Right lung (tissue), 5 donors: Measurements from ENCODE around the gene GALNT7. TPM values are rescaled to one million over a fixed set of nuclear protein-coding genes. Genes with fewer than 3 reads are reported as not detected.

ENCODE experiments used
- DNase-seq, 2 donors: peaks; one replicate each; pipeline ENCODE4 v3.0.0-alpha.2; 2013
- polyA plus RNA-seq, 5 donors: library from polyadenylated mRNA; unstranded; fragments of 120-200 nt; gene quantifications; one replicate each; pipeline versions ENCODE4 v1.2.1 to v1.2.3, GENCODE V29; 2013; ENCODE audit warnings: inconsistent platforms in 1 of 5, low replicate concordance in 1 of 5; ENCODE audit not compliant: insufficient read length in 5 of 5, insufficient read depth in 1 of 5

The GALNT7 gene
- polyA plus RNA-seq, 5 donors, result 27.8 to 47.1 (median 37.0) TPM

DNA sequence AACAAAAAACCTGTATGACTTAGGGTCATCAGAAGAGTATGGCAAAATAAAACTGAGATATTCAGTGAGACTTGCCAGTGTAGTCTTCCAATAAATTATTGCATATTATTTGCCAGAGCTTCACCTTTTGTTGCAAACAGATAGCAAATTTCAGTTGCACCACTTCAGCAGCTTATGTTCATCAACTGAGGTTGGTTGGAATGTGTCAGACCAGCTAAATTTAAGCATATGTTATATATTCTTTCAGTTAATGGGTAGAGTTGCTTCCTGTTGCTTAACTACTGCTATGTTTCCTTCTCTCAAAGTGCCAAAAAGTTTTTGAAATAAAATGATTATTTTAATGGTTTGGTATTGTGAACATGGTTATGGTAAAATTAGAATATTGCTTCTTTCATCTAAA is 61.5 kb downstream of the GALNT7 start:
- no peak for DNase-seq

- no peak for DNase-seq
These were observed 63.3 kb downstream of the GALNT7 start for GRCh38 chr4:173231916-173232315.

- no peak for DNase-seq
These were observed 65.2 kb downstream of the GALNT7 start for GRCh38 chr4:173233857-173234256.

DNA sequence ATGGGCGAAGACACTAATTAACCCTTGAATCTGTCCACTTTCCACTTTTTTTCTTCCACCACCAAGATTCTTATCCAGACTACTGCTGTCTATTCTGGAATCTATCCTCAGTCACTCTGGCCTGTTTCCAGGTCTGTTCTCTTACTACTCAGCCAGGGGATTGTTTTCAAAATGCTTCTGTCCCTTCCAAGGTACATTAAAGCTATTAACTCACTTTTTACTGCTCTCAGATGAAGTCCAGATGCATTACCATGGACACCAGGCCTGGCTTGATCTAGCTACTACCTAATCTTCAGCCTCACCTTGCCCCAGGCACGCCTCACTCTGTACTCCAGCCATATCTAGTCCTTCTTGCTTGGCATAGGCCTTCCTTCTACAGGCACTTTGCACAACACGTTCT is 66.4 kb downstream of the GALNT7 start:
- DNase-seq, result no peak

DNA sequence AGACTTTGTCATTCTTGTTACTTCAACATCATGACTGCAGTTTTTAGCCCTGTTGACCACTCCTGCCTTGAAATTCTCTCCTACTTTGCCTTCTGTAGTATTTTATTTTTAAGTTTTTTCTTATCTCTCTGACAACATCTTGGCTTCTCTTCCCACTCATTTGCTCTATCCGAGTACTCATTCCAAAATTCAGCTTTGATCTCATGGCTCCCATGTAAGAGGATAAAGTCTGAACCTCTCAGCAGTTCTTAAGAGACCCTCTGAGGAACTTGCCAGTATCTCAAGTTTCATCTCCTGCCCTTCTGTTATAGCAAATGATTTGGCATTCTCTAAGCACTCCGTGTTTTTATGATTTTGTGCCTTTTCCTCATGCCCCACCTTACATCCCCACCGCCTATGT is 67.7 kb downstream of the GALNT7 start:
- DNase-seq, result no peak

DNA sequence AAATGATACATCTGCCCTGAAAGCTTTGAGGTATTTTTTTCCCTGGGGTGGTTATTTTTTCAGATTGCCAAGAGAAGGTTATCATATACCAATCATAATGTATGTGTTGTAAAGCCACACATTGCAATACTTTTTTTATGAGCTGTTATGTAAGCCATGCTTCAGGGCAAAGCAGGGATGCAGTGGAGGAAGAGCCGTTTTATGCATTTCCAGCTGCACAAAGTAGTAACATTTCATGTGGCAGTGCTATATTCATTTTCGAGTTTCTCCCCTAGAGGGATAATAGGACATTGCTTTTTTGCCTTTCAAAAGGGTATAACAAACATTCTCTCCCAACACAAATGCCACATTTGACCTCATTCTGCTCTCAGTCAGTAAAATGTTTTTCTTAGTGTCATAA is 68.5 kb downstream of the GALNT7 start:
- no peak for DNase-seq

DNA sequence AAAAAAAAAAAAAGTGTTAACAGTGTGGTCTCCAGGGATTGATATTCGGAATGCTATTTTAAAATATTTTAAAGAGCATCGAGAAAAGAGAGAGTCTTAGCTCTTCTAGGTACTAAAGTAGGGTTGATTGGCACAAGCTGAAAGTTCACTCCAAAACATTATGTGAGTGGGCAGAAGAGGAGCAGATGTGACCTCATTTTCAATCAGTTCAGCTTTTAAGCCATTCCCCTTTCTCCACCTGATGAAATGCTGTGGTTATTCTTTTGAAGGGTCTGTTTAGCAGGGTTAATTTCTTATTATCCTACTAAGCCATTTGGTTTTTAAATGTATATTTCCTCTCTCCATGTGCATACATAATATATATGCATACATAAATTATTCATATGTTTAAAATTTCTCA is 69.2 kb downstream of the GALNT7 start:
- no peak for DNase-seq

GRCh38 chr4:173240696-173241095 is 72.1 kb downstream of the GALNT7 start:
- no peak for DNase-seq

DNA sequence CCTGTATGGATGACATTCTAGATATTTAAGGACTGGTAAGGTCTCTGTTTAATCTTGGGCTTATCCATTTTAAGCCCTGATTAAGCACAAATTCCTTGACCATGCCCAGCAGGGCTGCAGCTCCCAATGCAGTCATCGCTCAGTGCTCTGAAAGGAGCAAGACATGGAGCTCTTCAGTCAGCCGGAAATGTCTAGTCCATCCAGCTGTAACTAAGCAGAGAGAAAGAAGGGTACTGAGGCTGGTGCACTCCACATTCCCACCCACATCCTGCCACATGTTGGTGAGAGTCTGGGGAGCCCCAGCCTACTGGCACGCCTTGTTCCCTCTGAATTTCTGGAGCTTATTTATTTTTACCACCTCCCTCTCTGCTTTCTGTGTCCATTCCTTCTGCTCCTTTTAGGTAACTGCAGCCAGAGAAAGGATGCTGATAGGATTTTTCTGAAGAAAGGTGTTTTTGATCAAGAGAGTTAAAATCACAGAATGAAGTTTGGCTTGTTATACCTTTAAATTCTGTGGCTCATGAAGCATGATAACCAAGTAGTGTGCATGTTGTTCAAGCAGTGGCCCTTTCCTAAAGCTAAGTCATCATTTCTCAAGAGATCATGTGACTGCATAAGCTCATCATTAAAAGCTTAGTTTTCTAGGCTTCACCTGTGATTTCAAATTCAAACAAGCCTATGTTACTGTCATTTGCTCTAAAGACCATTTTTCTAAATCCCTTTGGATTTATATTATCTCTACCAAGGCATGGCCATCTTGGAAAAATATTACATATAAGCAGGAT is 74.0 kb downstream of the GALNT7 start:
- DNase-seq, result no peak

DNA sequence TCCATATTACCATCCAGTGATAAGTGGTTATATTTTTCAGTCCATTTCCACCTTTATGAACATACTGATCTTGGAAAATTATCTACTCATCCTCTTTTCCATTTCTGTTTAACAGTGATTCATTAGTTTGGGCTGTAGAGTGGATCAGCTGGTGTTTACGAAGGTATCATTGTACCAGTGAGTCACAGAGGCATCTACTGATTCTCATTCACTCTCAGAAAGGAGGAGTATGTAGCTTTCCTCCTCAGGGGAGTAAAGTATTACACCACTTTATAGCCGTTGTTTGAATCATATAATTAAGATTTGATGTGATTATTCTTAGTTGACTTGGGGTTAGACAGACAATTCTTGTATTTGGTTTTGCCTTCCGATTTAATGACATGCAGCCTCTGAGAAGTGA is 74.7 kb downstream of the GALNT7 start:
- no peak for DNase-seq

DNA sequence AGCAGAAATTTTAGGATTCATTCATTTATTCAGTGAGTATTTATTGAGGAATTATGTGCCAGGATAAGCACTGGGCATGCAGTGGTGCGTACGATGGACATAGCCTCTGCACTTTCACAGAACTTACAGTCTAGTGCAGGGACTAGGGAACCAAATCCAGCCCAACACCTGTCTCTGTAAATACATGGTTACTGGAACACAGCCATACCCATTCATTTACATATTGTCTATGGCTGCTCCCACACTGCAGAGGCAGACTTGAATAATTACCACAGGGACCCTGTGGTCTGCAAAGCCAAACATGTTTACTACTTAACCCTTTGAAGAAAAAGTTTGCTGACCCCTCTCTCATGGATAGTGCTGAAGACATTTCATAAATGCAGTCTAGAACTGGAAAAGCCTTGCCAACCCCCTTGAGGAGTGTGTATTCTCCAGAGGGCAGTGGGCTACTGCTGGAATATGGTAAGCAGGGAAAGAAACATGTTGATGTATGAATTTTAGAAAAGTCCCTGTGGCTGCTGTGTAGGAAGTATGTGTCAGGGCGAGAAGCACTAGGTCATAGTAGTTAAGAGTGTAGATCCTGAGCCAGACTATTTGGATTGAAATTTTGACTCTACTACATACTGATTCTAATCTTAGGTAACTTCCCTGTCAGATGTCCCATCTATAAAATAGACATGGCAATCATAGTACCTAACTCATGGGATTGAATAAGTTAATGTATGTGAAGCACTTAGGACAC is 75.5 kb downstream of the GALNT7 start:
- DNase-seq, result no peak

- DNase-seq, result no peak
These were observed 77.3 kb downstream of the GALNT7 start for GRCh38 chr4:173245952-173246351.

DNA sequence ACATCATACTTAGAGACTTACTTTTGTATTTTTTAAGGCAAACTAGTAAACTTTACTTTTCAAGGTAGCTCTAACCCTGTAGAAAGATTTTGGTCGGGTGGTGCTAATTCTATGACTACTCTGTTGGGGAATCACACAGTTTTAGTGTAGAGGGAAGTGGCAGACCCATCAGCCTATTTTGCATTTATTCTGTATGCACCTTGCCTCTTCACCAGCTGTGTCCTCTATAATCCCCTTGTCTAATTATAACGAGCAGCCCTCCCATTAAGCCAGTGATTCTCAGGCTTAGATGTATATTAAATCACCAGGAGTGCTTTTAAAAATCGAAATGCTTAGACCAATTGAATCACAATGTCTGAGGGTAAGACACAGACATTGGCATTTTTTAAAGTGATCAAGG is 78.1 kb downstream of the GALNT7 start:
- DNase-seq, result no peak

- no peak for DNase-seq
These were observed 78.7 kb downstream of the GALNT7 start for GRCh38 chr4:173247321-173247720.

DNA sequence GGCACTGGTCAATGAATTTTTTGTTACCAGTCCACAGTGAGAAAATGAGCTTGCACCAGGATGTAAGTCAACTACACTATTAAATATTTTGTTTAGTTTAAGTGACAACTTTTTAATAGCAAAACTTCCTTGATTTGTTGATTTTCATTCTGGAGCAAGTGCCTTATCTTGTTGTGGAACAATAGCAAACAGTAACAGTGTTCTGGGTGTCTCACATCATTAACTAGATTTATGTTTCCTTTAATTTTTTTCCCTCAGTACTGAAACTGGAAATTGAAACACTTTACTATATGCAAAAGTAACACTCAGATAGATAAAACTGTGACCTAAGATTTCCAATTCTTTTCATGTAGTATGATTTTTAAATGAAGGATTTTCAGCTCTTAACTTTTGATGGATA is 80.1 kb downstream of the GALNT7 start:
- no peak for DNase-seq

GRCh38 chr4:173252024-173252935 is 83.7 kb downstream of the GALNT7 start:
- no peak for DNase-seq

DNA sequence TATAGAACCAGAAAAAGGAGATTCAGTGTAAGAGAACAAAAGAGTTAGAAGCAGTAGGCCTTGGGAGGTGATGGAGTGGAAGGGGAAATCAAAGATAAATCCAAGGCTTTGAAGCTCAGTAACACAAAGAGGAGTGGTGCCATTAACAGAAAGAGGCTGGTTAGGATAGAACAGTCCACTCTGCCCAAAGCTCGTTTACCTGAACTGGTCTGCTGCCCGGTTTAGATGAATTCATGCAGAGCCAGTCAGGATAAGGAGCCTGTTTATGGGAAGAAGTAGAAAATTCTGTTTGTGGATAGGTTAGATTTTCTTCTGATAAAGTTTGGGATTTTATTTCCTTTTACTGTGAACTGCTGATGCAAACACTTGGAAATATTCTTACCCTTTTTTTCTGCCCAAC is 85.0 kb downstream of the GALNT7 start:
- DNase-seq, result no peak

DNA sequence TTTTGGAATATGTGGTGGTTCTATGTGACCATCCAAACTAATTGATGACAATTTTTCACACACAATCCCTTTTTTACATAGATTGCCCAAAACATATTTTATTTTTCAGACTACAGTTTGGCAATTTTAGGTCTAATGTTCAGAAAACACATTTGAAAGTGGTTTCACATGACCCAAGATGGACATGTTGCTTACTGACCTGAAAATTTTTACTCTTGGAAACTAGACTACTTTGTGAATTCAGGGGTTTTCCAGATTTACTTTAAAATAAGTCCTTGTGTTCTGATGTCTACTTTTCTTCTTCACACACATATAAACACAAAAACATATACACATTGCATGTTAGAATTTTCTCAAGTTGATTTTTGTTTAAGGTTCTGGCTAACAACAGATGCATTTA is 86.0 kb downstream of the GALNT7 start:
- no peak for DNase-seq

DNA sequence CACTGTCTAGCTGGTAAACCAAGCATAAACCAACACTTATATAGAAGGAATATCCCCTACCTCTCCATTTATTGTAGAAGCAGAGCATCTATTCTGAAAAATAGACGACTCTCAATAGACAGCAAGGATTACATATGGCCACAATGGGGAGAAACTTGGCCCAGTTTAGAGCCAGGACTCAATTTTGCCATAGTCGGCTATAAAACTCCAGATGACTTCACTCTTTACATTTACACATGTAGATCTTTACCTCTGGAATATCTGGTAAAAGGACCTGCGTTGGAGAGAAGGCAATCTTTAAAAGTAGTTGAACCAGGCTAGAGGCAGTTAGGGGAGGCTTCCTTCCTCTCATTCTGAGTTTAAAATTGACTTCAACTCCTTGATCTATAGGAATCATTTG is 88.2 kb downstream of the GALNT7 start:
- DNase-seq, result no peak

GRCh38 chr4:173257732-173258717 is 89.4 kb downstream of the GALNT7 start:
- peak in 1 of 2 donors; percentile 60 for DNase-seq

- DNase-seq, result no peak
These were observed 90.3 kb downstream of the GALNT7 start for GRCh38 chr4:173258866-173259265.
